ENCODE data around the gene ENKD1. TPM values are rescaled to one million over a fixed set of nuclear protein-coding genes. Genes with fewer than 3 reads are reported as not detected.
A peak's percentile ranks its signal among the peaks of the same experiment; 100 is the strongest.

Gene ENKD1
- total and polyA plus RNA-seq, 10 of the 15 experiments (the other 5 are each of a cell fraction or from before 2014, with no cell fraction given) = 0.19 to 8.1 (median 2.8) TPM

GRCh38 chr16:67668495-67669157, 2.1 kb upstream of the ENKD1 start:
- H3K9me3 ChIP-seq (replicated peaks; ENCODE audit: control insufficient read depth, insufficient read depth, low read length) = no peaks in the 10 kb centered on the region
- DNase-seq (ENCODE audit: low read depth, low spot score) (no peak), ATAC-seq (no peak), FAIRE-seq (peak; percentile 23)
- H3K4me3 ChIP-seq = no peak overlapping the region
- WGBS (ENCODE audit: insufficient coverage, insufficient replicate concordance, low lambda C conversion rate, missing lambda C conversion rate) = 61% methylated on average over 6 of the region's 6 CpGs
- ChIA-PET POLR2A (interaction anchor here (0.5 to 2.1 kb wide), 7 partner anchors 9 to 175 kb away, joined by 3 to 6 read pairs (median 3); partner anchors contain the start of gene ACD), CTCF (interaction anchor here (0.6 to 11.9 kb wide), 27 partner anchors 8 to 372 kb away, joined by 3 to 196 read pairs (median 5); partner anchors contain the start of genes ACD, ATP6V0D1, CARMIL2 and GFOD2), RAD21 (ENCODE audit: unreplicated experiment) (interaction anchor here (0.7 to 3.1 kb wide), 7 partner anchors 24 to 267 kb away, joined by 3 to 27 read pairs (median 3); partner anchors contain the start of genes CARMIL2, RANBP10 and TSNAXIP1), SMC1A (ENCODE audit: uncharacterized antibody, unreplicated experiment) (interaction anchor here (1.2 to 3.2 kb wide), 9 partner anchors 17 to 187 kb away, joined by 3 to 20 read pairs (median 5); partner anchors contain the start of genes ATP6V0D1 and GFOD2)
- no TSS peak for BruUV-seq (replicated peaks)
- intact Hi-C loops (cut with micrococcal nuclease; ENCODE audit: unreplicated experiment) (loop anchor here (1.0 to 5.0 kb wide), 3 partner anchors 121 to 176 kb away; no protein-coding TSS in a partner anchor), in situ Hi-C loops (cut with MboI) (no loop called here)
- H2AFZ ChIP-seq (ENCODE audit: control insufficient read depth, low read depth, low read length) = no peak overlapping the region
- H3K27me3 ChIP-seq (replicated peaks in 1 of 2; ENCODE audit: control insufficient read depth in 2 of 2, insufficient read depth in 2 of 2, low read length in 1 of 2) = no peaks in the 10 kb centered on the region
- no peaks in the 10 kb centered on the region for H4K20me1 ChIP-seq (ENCODE audit: control insufficient read depth, insufficient read depth)
- H3K36me3 ChIP-seq (ENCODE audit: control insufficient read depth in 2 of 2, insufficient read depth in 2 of 2, low read length in 1 of 2) = no peaks in the 10 kb centered on the region
- H3K27ac ChIP-seq (ENCODE audit: control insufficient read depth, insufficient read depth) = no peak overlapping the region
- H3K4me1 ChIP-seq (ENCODE audit: control insufficient read depth, insufficient read depth, low read length) = peaks cover 36% of the 10 kb centered on the region
- no peak overlapping the region for H3K9ac ChIP-seq (ENCODE audit: control insufficient read depth, insufficient read depth, low read length)
- no peak overlapping the region for H3K4me2 ChIP-seq (ENCODE audit: control insufficient read depth, insufficient read depth)
- H3K79me2 ChIP-seq (ENCODE audit: control insufficient read depth, insufficient read depth, low read length) = no peaks in the 10 kb centered on the region
- TF ChIP-seq ETV6 (conservative IDR thresholded peaks at IDR 0.05 in 1 of 2, IDR thresholded peaks at IDR 0.05 in 1 of 2; ENCODE audit: borderline replicate concordance in 1 of 2, low read depth in 1 of 2) (no peak), CTCF (IDR thresholded peaks at IDR 0.05 in 2 of 3, conservative IDR thresholded peaks at IDR 0.05 in 1 of 3; ENCODE audit: control insufficient read depth in 2 of 3, extremely low read depth in 1 of 3, insufficient read depth in 1 of 3, low read depth in 3 of 3, low read length in 3 of 3) (peak; percentile 35 to 47 (median 38); a peak in 5 of 6 replicates), BRCA1 (IDR thresholded peaks at IDR 0.05; ENCODE audit: low read depth, low read length) (no peak), CEBPB (IDR thresholded peaks at IDR 0.05; ENCODE audit: borderline replicate concordance in 1 of 2, low read depth in 2 of 2, low read length in 2 of 2) (no peak), NFIC (IDR thresholded peaks at IDR 0.05; ENCODE audit: low read depth, low read length) (no peak), SKIL (IDR thresholded peaks at IDR 0.05; ENCODE audit: low read depth, poor library complexity, severe bottlenecking) (no peak), DPF2 (IDR thresholded peaks at IDR 0.05) (no peak), SPI1 (IDR thresholded peaks at IDR 0.05; ENCODE audit: borderline replicate concordance, insufficient read depth, low read depth, low read length) (peak; percentile 53; the same call in 1 of the 2 replicates), CHD1 (IDR thresholded peaks at IDR 0.05; ENCODE audit: low read depth, low read length) (no peak), SMAD5 (IDR thresholded peaks at IDR 0.05; ENCODE audit: low read depth) (no peak), HSF1 (IDR thresholded peaks at IDR 0.05; ENCODE audit: low read depth, low read length) (no peak), SIX5 (IDR thresholded peaks at IDR 0.05; ENCODE audit: low read depth, low read length, severe bottlenecking) (no peak), ZZZ3 (IDR thresholded peaks at IDR 0.05; ENCODE audit: control insufficient read depth, insufficient read length, low read depth) (no peak), HCFC1 (IDR thresholded peaks at IDR 0.05; ENCODE audit: low read length) (no peak), HDAC2 (IDR thresholded peaks at IDR 0.05) (no peak), CBX5 (IDR thresholded peaks at IDR 0.05; ENCODE audit: low read depth) (no peak)

All from GM12878 (cell line).